Measurements from ENCODE around the gene TENM4.

TENM4 gene

DNA sequence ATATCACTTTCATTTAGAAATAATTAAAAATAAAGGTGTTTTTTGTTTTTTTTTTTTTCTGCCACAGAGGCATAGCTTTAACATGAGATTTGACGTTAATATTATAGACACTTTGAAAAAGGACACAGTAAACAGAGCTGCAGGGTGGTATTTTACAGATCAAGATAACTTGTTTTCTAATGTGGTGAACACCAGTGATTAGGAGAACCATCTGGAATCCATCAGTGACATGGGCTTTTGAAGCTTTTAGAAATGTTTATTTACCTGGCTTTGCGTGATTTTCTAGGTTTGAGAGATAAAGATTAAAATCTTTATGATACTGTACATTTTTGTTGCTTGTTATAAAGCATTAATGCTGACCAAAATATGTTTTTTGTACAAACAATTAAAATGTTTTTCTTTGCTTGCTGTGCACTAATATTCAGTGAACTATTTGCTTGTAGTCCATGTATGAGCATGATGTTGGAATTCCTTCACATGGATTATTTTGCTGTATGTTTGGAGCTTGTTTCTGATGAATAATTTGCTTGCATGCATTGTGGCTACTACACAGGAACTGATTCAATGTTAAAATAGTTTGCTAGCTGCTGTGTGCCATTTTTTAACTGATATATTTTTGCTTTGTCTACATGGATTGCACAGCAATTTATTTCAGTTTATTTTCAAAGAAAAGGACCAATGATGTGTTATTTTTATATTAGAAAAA lies 514.0 kb downstream of the TENM4 start:
- no peak overlapping the region for H3K4me3 ChIP-seq (ENCODE audit: low read depth, low read length)
- TF ChIP-seq, protein P1, sequence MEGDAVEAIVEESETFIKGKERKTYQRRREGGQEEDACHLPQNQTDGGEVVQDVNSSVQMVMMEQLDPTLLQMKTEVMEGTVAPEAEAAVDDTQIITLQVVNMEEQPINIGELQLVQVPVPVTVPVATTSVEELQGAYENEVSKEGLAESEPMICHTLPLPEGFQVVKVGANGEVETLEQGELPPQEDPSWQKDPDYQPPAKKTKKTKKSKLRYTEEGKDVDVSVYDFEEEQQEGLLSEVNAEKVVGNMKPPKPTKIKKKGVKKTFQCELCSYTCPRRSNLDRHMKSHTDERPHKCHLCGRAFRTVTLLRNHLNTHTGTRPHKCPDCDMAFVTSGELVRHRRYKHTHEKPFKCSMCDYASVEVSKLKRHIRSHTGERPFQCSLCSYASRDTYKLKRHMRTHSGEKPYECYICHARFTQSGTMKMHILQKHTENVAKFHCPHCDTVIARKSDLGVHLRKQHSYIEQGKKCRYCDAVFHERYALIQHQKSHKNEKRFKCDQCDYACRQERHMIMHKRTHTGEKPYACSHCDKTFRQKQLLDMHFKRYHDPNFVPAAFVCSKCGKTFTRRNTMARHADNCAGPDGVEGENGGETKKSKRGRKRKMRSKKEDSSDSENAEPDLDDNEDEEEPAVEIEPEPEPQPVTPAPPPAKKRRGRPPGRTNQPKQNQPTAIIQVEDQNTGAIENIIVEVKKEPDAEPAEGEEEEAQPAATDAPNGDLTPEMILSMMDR (IDR thresholded peaks at IDR 0.05; ENCODE audit: borderline replicate concordance, insufficient read depth, low read depth, low read length): no peak

DNA sequence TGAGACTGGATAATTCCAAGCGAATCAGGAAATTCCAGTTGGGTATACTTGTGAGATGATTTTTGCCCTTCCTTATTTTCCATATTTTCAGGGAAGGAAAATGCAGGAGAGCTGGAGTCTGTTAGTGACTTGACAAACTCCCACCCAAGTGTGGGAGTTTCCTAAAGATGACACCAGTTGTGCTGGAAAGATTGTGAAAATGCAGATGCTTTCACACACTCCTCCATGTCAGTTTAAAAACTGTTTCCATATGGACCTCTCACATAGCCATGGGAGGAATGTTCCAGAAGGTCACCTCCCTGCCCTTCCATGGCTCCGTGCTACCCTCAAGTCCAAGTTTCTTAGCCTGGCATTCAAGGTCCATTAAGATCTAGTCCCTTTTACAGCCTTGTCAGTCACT lies 515.4 kb downstream of the TENM4 start:
- TF ChIP-seq, protein P1 (IDR thresholded peaks at IDR 0.05; ENCODE audit: borderline replicate concordance, insufficient read depth, low read depth, low read length): no peak
- no peak overlapping the region for H3K4me3 ChIP-seq (ENCODE audit: low read depth, low read length)

DNA sequence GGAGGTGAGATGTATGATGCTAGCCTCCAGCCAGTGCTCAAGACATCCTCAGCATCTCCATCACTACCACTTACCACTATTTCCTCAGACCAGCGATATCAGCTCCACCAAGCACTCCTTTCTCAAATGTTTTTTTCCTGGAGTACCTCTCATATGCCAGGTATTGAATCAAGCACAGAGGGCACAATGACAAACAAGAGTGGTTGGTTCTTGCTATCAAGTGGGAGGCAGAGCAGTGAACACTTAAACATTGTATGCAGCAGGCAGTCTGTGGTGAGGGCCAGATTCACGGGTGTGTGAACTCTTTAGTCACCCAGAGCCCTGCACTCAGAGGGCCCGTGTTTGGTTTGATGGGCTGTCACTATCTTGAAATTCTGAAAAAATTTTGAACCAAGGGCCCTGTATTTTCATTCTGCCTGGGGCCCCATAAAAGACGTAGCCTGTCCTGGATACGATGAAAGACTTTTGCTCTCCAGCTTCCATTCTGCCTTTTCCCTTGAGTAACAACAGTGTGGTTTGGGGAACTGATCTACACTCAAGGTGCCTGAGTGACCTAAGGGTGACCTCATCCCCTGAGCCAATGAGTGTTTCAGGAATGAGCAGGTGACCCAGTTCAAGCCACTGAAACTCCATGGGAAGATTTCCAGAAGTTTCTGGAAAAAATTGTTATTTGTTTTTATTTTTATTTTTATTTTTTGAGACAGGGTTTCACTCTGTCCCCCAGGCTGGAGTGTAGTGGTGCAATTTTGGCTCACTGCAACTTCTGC lies 517.8 kb downstream of the TENM4 start:
- TF ChIP-seq, protein P1 (IDR thresholded peaks at IDR 0.05; ENCODE audit: borderline replicate concordance, insufficient read depth, low read depth, low read length): no peak
- H3K4me3 ChIP-seq (ENCODE audit: low read depth, low read length): no peak overlapping the region

DNA sequence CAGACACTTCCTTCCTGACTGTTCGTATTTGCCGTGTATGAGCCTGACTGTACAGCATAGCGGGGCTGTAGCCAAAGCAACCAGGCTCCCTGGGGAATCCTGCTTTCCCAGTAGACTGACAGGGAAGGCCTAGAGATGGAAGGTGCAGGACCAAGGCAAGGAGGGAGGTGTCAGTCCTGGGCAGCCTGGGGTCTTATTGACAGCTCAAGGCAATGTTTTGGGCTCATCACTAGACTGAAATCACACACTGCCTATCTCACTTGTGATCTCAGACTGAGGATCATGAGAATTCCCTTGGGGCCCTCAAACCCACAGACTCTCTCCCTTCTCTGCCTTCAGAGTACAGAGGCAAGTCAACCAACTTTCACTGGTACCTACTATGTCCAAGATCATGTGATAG lies 519.3 kb downstream of the TENM4 start:
- TF ChIP-seq, protein P1 (IDR thresholded peaks at IDR 0.05; ENCODE audit: borderline replicate concordance, insufficient read depth, low read depth, low read length): no peak
- H3K4me3 ChIP-seq (ENCODE audit: low read depth, low read length): no peak overlapping the region

DNA sequence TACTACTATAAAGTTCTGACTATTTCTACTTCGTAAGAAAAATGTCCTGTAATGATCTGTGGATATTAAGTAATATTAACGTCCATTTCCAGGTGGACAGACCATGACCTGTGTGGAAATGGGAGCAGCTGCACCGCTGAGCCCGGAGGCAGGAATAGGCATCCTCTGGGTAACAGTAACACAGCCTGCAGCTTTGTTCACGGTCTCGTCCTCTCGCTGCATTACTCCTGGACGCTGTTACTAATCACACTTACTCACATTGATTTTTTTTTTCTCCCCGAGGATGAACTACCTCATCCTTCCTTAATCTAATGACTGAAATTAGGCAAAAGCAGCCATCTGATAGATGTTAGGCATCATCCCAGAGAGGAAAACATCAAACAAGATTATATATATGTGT lies 520.5 kb downstream of the TENM4 start:
- no peak overlapping the region for H3K4me3 ChIP-seq (ENCODE audit: low read depth, low read length)
- TF ChIP-seq, protein P1 (IDR thresholded peaks at IDR 0.05; ENCODE audit: borderline replicate concordance, insufficient read depth, low read depth, low read length): no peak

DNA sequence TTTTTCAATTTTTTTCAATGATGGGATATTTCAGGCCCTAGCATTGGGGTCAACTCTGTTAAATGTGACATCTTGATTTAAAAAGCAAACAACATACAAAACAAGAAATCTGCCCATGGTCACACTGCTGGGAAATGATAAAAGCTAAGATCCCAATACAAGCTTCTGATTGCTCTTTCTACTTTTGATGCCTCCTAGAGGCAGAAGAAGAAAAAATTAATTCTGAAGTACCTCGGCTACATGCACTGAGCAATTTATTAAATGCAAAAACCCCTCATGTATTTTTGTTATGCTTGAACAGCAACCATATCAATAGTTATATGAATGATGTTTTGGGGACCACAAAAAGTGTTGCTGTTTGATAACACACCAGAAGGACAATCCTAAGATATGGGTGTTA lies 524.1 kb downstream of the TENM4 start:
- H3K4me3 ChIP-seq (ENCODE audit: low read depth, low read length): no peak overlapping the region
- TF ChIP-seq, protein P1 (IDR thresholded peaks at IDR 0.05; ENCODE audit: borderline replicate concordance, insufficient read depth, low read depth, low read length): no peak

DNA sequence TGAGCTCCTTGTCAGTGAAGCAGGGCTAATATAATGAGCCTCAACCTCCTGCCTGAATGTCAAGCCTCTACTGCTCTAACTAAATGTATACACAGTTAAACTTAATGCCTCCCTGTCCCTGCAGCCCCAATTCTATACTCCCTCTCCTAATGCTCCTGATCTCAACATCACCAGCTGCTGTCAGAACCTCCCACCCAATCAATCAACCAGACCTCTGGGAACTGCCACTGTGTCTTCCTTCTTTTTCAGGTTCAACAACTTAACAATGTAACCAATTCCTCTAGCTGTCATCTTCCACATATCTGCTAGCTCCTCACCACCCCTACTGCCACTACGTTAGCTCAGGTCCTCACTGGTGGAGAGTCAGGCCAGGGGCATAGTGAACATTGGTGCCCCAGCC lies 526.3 kb downstream of the TENM4 start:
- TF ChIP-seq, protein P1 (IDR thresholded peaks at IDR 0.05; ENCODE audit: borderline replicate concordance, insufficient read depth, low read depth, low read length): no peak
- no peak overlapping the region for H3K4me3 ChIP-seq (ENCODE audit: low read depth, low read length)

Data from GM12875 (cell line).